GM19452 (cell line): ENCODE results near the gene RELN.

Source experiments
- ATAC-seq: cut with Tn5 transposase; IDR thresholded peaks from one replicate; pipeline ENCODE4 v1.9.1; 2021; ENCODE audit not compliant: unreplicated experiment

Gene RELN

GRCh38 chr7:103592844-103593243 is 396.6 kb downstream of the RELN start:
- no peak for ATAC-seq

GRCh38 chr7:103592187-103592586 is 397.3 kb downstream of the RELN start:
- no peak for ATAC-seq

GRCh38 chr7:103580031-103580430 is 409.4 kb downstream of the RELN start:
- no peak for ATAC-seq

- no peak for ATAC-seq
Observed at GRCh38 chr7:103577059-103577458, 412.4 kb downstream of the RELN start.

- ATAC-seq: no peak
Observed at GRCh38 chr7:103576641-103577040, 412.8 kb downstream of the RELN start.

GRCh38 chr7:103574576-103574975 is 414.9 kb downstream of the RELN start:
- no peak for ATAC-seq

GRCh38 chr7:103573479-103574058 is 415.9 kb downstream of the RELN start:
- ATAC-seq: no peak

GRCh38 chr7:103571586-103571985 is 417.9 kb downstream of the RELN start:
- ATAC-seq: no peak

- ATAC-seq: no peak
Observed at GRCh38 chr7:103569621-103570305, 419.7 kb downstream of the RELN start.

- ATAC-seq: no peak
Observed at GRCh38 chr7:103564416-103564815, 425.0 kb downstream of the RELN start.

- no peak for ATAC-seq
Observed at GRCh38 chr7:103560136-103560535, 429.3 kb downstream of the RELN start.

GRCh38 chr7:103551016-103551415 is 438.4 kb downstream of the RELN start:
- ATAC-seq: no peak

GRCh38 chr7:103549786-103550185 is 439.7 kb downstream of the RELN start:
- ATAC-seq: no peak

GRCh38 chr7:103547451-103548284 is 441.8 kb downstream of the RELN start:
- no peak for ATAC-seq

- ATAC-seq: no peak
Observed at GRCh38 chr7:103542470-103542869, 447.0 kb downstream of the RELN start.

- no peak for ATAC-seq
Observed at GRCh38 chr7:103541947-103542346, 447.5 kb downstream of the RELN start.

GRCh38 chr7:103541026-103541425 is 448.4 kb downstream of the RELN start:
- ATAC-seq: no peak

GRCh38 chr7:103540338-103540737 is 449.1 kb downstream of the RELN start:
- ATAC-seq: no peak

- ATAC-seq: no peak
Observed at GRCh38 chr7:103539875-103540274, 449.6 kb downstream of the RELN start.

GRCh38 chr7:103538964-103539709 is 450.3 kb downstream of the RELN start:
- ATAC-seq: no peak

- ATAC-seq: no peak
Observed at GRCh38 chr7:103533761-103534160, 455.7 kb downstream of the RELN start.
